OCI-LY3 (cell line): ENCODE measurements around the gene NSFL1C.

Source experiments
- H2AFZ ChIP-seq: fragments of 200-600, 300-600 bp; shearing (Covaris generic); 2 replicates; pipeline ENCODE4 v1.6.0; 2014; ENCODE audit warnings: antibody characterized with exemption, low read depth, low read length
- H3K27ac ChIP-seq: fragments of 200-600, 300-600 bp; sonication (generic); 2 replicates; pipeline ENCODE4 v1.5.1; 2014; ENCODE audit warnings: mild to moderate bottlenecking, low read length, moderate library complexity, mixed read lengths
- H3K27me3 ChIP-seq: fragments of 200-600, 300-600 bp; sonication (generic); 2 replicates; pipeline ENCODE4 v1.6.1; 2014; ENCODE audit warnings: low read depth, low read length, mixed read lengths
- H3K36me3 ChIP-seq: fragments of 200-600, 300-600 bp; sonication (generic); replicated peaks from 2 replicates; pipeline ENCODE3; 2014; ENCODE audit warnings: low read depth, low read length, mixed read lengths
- H3K4me1 ChIP-seq: fragments of 300-600, 200-600 bp; sonication (generic); 2 replicates; pipeline ENCODE4 v1.6.1; 2014; ENCODE audit warnings: low read length, mixed read lengths
- H3K4me2 ChIP-seq: fragments of 200-600, 300-600 bp; sonication (generic); 2 replicates; pipeline ENCODE4 v1.6.1; 2014; ENCODE audit warnings: low read length, mixed read lengths
- H3K4me3 ChIP-seq: fragments of 300-600, 200-600 bp; sonication (generic); 2 replicates; pipeline ENCODE4 v1.5.1; 2014; ENCODE audit warnings: antibody characterized with exemption, mild to moderate bottlenecking, low read length, moderate library complexity
- H3K79me2 ChIP-seq: fragments of 300-600, 200-600 bp; shearing (Covaris generic); 2 replicates; pipeline ENCODE4 v1.6.1; 2014; ENCODE audit warnings: mild to moderate bottlenecking, low read length, mixed read lengths
- H3K9ac ChIP-seq: fragments of 300-600, 200-600 bp; shearing (Covaris generic); 2 replicates; pipeline ENCODE4 v1.6.0; 2014; ENCODE audit warnings: mild to moderate bottlenecking, low read length, moderate library complexity
- H3K9me3 ChIP-seq: fragments of 200-600, 300-600 bp; shearing (Covaris generic); 2 replicates; pipeline ENCODE4 v1.6.1; 2014; ENCODE audit warnings: low read length, mixed read lengths; ENCODE audit not compliant: insufficient read depth
- H4K20me1 ChIP-seq: fragments of 200-600, 300-600 bp; sonication (generic); 2 replicates; pipeline ENCODE4 v1.6.1; 2016; ENCODE audit warnings: low read length, mixed read lengths; ENCODE audit not compliant: insufficient read depth
- CTCF ChIP-seq: fragments of 200-600, 300-600 bp; sonication (generic); IDR thresholded peaks from 2 replicates; pipeline ENCODE4 v1.5.1; 2014; ENCODE audit warnings: antibody characterized with exemption, low read length, low read depth
- EZH2phosphoT487 ChIP-seq: fragments of 200-600 bp; shearing (Covaris generic); IDR thresholded peaks from 2 replicates; pipeline ENCODE4 v1.6.1; 2018; ENCODE audit warnings: antibody characterized with exemption, mixed run types, low read depth

Gene NSFL1C

GRCh38 chr20:1397710-1398109 is 68.9 kb downstream of the NSFL1C start:
- H3K79me2 ChIP-seq: peaks cover 2% of the 10 kb centered on the region; the same call in 1 of the 2 replicates
- peak; percentile 52 for TF ChIP-seq CTCF
- TF ChIP-seq EZH2phosphoT487: no peak
- H3K36me3 ChIP-seq: no peaks in the 10 kb centered on the region
- H3K4me2 ChIP-seq: no peak overlapping the region
- no peaks in the 10 kb centered on the region for H4K20me1 ChIP-seq
- H3K4me3 ChIP-seq: no peak overlapping the region
- peaks cover 59% of the 10 kb centered on the region for H3K27me3 ChIP-seq
- H3K4me1 ChIP-seq: peaks cover 8% of the 10 kb centered on the region
- no peak overlapping the region for H3K9ac ChIP-seq
- no peak overlapping the region for H2AFZ ChIP-seq
- no peaks in the 10 kb centered on the region for H3K9me3 ChIP-seq
- H3K27ac ChIP-seq: no peak overlapping the region

DNA sequence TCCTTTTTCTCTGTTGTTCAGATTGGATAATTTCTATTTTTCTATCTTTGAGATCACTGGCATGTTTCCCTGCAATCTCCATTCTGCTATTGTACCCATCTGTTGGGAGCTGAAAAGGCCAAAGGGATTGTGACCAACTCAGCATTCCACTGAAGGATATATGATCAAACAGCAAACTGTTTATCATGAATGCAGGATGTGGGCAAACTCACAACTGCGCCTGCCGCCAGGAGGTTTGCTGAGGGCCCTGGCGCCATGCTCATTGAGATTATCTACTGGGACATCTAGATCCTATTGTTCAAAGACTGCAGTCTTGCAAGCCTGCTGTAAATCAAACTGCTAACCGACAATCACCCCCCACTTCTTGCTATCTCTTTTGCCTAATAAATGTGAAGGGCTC is 69.9 kb downstream of the NSFL1C start:
- no peak overlapping the region for H3K27ac ChIP-seq
- peaks cover 3% of the 10 kb centered on the region for H4K20me1 ChIP-seq
- H3K4me2 ChIP-seq: no peak overlapping the region
- peaks cover 57% of the 10 kb centered on the region for H3K27me3 ChIP-seq
- H3K36me3 ChIP-seq: no peaks in the 10 kb centered on the region
- H3K9ac ChIP-seq: no peak overlapping the region
- no peak for TF ChIP-seq EZH2phosphoT487
- TF ChIP-seq CTCF: no peak
- peaks cover 12% of the 10 kb centered on the region for H3K79me2 ChIP-seq
- no peaks in the 10 kb centered on the region for H3K9me3 ChIP-seq
- peaks cover 11% of the 10 kb centered on the region for H3K4me1 ChIP-seq
- no peak overlapping the region for H3K4me3 ChIP-seq
- no peak overlapping the region for H2AFZ ChIP-seq

DNA sequence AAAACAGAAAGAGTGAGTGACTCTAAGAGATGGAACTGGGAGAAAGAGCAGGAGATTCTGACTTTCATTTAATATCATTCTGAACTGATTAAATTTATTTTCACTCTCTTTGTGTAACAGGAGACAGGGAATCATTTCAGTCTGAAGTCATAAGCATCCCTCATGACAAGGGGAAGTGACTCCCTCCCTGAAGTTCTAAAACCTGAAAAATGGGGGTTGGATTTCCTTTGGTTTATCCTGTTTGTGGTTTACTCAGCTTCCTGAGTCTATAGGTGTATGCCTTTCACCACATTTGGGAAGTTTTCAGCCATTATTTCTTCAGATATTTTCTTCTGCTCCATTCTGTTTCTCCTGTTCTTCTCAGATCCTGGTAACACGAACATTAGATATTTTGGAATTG is 70.4 kb downstream of the NSFL1C start:
- H3K36me3 ChIP-seq: peaks cover 2% of the 10 kb centered on the region
- no peak overlapping the region for H3K9ac ChIP-seq
- TF ChIP-seq CTCF: no peak
- peaks cover 54% of the 10 kb centered on the region for H3K27me3 ChIP-seq
- H3K79me2 ChIP-seq: peaks cover 16% of the 10 kb centered on the region
- H3K4me1 ChIP-seq: peaks cover 15% of the 10 kb centered on the region
- H3K4me3 ChIP-seq: no peak overlapping the region
- no peaks in the 10 kb centered on the region for H3K9me3 ChIP-seq
- peaks cover 8% of the 10 kb centered on the region for H4K20me1 ChIP-seq
- no peak overlapping the region for H3K4me2 ChIP-seq
- no peak overlapping the region for H3K27ac ChIP-seq
- H2AFZ ChIP-seq: no peak overlapping the region

- TF ChIP-seq EZH2phosphoT487: no peak
- no peak for TF ChIP-seq CTCF
- H3K4me1 ChIP-seq: peaks cover 28% of the 10 kb centered on the region
Measured at GRCh38 chr20:1394686-1395085, 72.0 kb downstream of the NSFL1C start.

More at GRCh38 chr20:1394686-1395085, 72.0 kb downstream of the NSFL1C start:
- H3K79me2 ChIP-seq: peaks cover 32% of the 10 kb centered on the region
- no peak overlapping the region for H3K9ac ChIP-seq
- H3K27ac ChIP-seq: no peak overlapping the region
- peaks cover 22% of the 10 kb centered on the region for H4K20me1 ChIP-seq
- H3K4me2 ChIP-seq: no peak overlapping the region
- peaks cover 47% of the 10 kb centered on the region for H3K27me3 ChIP-seq
- H2AFZ ChIP-seq: no peak overlapping the region
- H3K4me3 ChIP-seq: no peak overlapping the region
- H3K9me3 ChIP-seq: no peaks in the 10 kb centered on the region
- peaks cover 10% of the 10 kb centered on the region for H3K36me3 ChIP-seq
